HG02588 (cell line): ENCODE measurements around the gene SAP130.

Experiments
- ATAC-seq: cut with Tn5 transposase; IDR thresholded peaks from one replicate; pipeline ENCODE4 v1.9.1; 2021; ENCODE audit warnings: mild to moderate bottlenecking, moderate library complexity; ENCODE audit not compliant: unreplicated experiment

Gene SAP130

DNA sequence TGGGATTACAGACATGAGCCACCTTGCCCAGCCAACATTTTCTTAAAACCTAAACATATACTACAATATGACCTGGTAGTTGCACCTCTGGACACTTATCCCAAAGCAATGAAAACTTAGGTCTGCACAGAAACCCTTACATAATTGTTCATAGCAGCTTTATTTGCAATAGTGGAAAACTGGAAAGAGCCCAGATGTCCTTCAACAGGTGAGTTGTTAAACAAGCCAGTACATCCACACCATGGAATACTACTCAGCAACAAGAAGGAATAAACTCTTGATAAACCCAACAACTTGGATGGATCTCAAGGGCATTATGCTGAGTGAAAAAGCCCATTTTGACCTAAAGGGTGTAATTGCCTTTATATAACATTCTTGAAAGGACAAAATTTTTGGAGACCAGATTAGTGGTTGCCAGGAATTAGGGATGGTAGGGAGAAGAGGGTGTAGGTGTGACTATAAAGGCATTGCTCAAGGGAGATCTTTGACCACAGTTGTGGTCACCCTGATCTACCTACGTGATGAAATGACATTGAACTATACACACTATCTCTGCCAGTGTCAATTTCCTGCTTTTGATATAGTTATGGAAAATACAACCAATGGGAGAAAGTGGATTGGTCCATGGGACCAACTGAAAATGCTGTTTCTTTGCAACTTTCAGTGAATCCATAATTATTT lies 130.2 kb downstream of the SAP130 start:
- no peak for ATAC-seq

DNA sequence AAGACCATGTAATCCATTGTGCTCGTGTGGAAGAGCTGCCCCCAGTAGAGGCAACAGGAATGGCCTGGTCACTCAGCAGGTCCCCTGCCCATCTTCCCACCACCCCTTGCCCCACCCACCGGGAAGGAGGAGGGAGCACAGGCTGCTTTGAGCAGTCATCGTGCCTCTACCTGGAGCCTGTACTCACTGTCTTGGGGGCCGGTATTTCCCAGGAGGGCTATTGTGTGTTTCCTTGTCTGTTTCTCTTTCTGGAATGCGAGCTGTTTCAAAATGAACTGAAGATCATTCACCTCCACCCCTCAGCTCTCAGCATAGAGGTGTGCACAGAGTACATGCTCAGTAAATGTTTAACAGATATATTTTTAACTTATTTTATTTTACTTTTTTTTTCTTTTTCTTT lies 134.4 kb downstream of the SAP130 start:
- no peak for ATAC-seq

DNA sequence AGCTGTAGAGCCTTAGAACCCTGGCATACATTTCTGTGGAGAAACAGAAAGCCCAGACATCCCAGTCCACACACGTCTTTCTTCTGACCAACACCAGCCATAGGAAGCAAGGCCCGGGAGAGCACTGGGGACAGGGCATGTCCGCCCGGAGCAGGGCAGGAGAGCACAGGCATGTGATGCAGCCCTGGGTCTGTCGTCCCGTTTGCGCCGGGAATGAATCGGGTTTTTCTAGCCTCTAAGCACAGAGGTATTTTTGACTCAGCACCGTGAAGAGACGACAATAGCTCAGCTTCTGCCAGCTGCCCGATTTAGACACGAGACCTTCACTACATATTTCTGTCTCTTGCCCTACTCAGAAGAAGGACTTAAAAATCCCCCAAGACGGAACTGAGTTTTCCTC lies 134.8 kb downstream of the SAP130 start:
- ATAC-seq, result no peak

DNA sequence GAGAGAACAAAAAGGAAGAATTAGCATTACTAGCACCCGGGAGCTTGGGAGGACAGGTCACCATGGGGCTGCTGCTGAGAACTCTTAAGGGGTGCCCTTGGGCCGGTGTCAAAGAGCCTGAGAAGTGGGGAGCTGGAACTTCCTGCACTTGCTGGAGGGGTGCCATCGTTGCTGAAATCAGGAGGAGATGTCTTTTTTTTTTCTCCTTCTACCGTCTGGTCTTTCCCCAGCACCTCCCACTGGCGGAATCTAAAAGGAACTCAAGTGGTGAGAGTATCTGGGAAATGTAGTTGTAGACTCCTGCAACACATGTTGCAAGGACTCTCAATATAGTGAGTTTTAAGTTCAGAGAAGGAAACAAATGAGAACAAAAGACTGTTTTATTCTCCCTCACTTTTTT lies 136.0 kb downstream of the SAP130 start:
- ATAC-seq, result no peak
